ENCODE results near the gene ATAD5. TPM values are rescaled to one million over a fixed set of nuclear protein-coding genes. Genes with fewer than 3 reads are reported as not detected.

ATAD5 gene
- total and polyA plus RNA-seq, 2 of the 13 experiments (the other 11 are each of a cell fraction or from before 2014, with no cell fraction given): 1.8 to 10.7 TPM

GRCh38 chr17:30915833-30916611 lies 84.3 kb downstream of the ATAD5 start:
- no peaks in the 10 kb centered on the region for H3K79me2 ChIP-seq (ENCODE audit: insufficient read depth, low read length)
- H3K36me3 ChIP-seq (replicated peaks in 1 of 2; ENCODE audit: control insufficient read depth in 1 of 2, insufficient read depth in 2 of 2, low read length in 2 of 2): no peaks in the 10 kb centered on the region
- in situ Hi-C loops (cut with HindIII; ENCODE audit: extremely low pct_ligation_motif_present, low pct_unique_long_range_greater_than_20kb): no loop called here
- H3K4me3 ChIP-seq (replicated peaks in 1 of 3; ENCODE audit: insufficient read depth in 1 of 3, low read depth in 2 of 3, low read length in 3 of 3): no peak overlapping the region
- peaks cover 0 to 12% of the 10 kb centered on the region in 2 experiments; a peak in 2 of 5 replicates for H3K27me3 ChIP-seq (ENCODE audit: control insufficient read depth in 1 of 2, insufficient read depth in 2 of 2, low read length in 2 of 2)
- ChIA-PET POLR2A (interaction anchor here (0.6 to 1.1 kb wide), 2 partner anchors 9 to 171 kb away, joined by 4 read pairs; partner anchors contain the start of gene TEFM), CTCF (ENCODE audit: low intra/inter-chr PET ratio, low total read pairs) (no interaction called here)
- FAIRE-seq (no peak), ATAC-seq (peak; percentile 91), DNase-seq (ENCODE audit: low spot score) (peak; percentile 52)
- peak overlapping the region; percentile 4 for H3K27ac ChIP-seq (ENCODE audit: extremely low read length, insufficient read depth, low read length)
- no peaks in the 10 kb centered on the region for H3K9me3 ChIP-seq (ENCODE audit: low read length)
- H3K9ac ChIP-seq (ENCODE audit: insufficient read depth, low read depth, low read length): no peak overlapping the region
- peaks cover 32% of the 10 kb centered on the region for H3K4me1 ChIP-seq (ENCODE audit: insufficient read depth, low read length)
- 2% methylated on average over 5 of the region's 5 CpGs for WGBS (ENCODE audit: low lambda C conversion rate)
- H4K20me1 ChIP-seq (ENCODE audit: insufficient read depth, low read length): no peaks in the 10 kb centered on the region
- BruUV-seq (replicated peaks): no TSS peak
- intact Hi-C loops (cut with micrococcal nuclease; ENCODE audit: unreplicated experiment): no loop called here
- no peak overlapping the region for H2AFZ ChIP-seq (ENCODE audit: low read length)
- H3K4me2 ChIP-seq (ENCODE audit: low read depth, low read length): peak overlapping the region; percentile 29
- TF ChIP-seq NR2F1 (CRISPR knock-in tag; IDR thresholded peaks at IDR 0.05): peak in 1 of 2 experiments; percentile 68; a peak in 1 of 4 replicates
- no peak for TF ChIP-seq HES4 (CRISPR knock-in tag; IDR thresholded peaks at IDR 0.05; ENCODE audit: borderline replicate concordance)
- no peak for TF ChIP-seq RXRA (CRISPR knock-in tag; IDR thresholded peaks at IDR 0.05)
- TF ChIP-seq SIN3A (IDR thresholded peaks at IDR 0.05; ENCODE audit: borderline replicate concordance, low read depth, low read length): no peak
- TF ChIP-seq ZNF44 (CRISPR knock-in tag; IDR thresholded peaks at IDR 0.05): no peak
- TF ChIP-seq FOXK1 (CRISPR knock-in tag; IDR thresholded peaks at IDR 0.05; ENCODE audit: borderline replicate concordance, low read depth): peak; percentile 71; the same call in 1 of the 2 replicates
- TF ChIP-seq MYNN (CRISPR knock-in tag; IDR thresholded peaks at IDR 0.05; ENCODE audit: low read depth): no peak
- no peak for TF ChIP-seq MLXIP (CRISPR knock-in tag; IDR thresholded peaks at IDR 0.05; ENCODE audit: borderline replicate concordance)
- TF ChIP-seq ZNF253 (CRISPR knock-in tag; IDR thresholded peaks at IDR 0.05; ENCODE audit: borderline replicate concordance): no peak
- TF ChIP-seq FIP1L1 (IDR thresholded peaks at IDR 0.05; ENCODE audit: borderline replicate concordance, insufficient read depth, low read depth, low read length): no peak
- TF ChIP-seq, protein P1, sequence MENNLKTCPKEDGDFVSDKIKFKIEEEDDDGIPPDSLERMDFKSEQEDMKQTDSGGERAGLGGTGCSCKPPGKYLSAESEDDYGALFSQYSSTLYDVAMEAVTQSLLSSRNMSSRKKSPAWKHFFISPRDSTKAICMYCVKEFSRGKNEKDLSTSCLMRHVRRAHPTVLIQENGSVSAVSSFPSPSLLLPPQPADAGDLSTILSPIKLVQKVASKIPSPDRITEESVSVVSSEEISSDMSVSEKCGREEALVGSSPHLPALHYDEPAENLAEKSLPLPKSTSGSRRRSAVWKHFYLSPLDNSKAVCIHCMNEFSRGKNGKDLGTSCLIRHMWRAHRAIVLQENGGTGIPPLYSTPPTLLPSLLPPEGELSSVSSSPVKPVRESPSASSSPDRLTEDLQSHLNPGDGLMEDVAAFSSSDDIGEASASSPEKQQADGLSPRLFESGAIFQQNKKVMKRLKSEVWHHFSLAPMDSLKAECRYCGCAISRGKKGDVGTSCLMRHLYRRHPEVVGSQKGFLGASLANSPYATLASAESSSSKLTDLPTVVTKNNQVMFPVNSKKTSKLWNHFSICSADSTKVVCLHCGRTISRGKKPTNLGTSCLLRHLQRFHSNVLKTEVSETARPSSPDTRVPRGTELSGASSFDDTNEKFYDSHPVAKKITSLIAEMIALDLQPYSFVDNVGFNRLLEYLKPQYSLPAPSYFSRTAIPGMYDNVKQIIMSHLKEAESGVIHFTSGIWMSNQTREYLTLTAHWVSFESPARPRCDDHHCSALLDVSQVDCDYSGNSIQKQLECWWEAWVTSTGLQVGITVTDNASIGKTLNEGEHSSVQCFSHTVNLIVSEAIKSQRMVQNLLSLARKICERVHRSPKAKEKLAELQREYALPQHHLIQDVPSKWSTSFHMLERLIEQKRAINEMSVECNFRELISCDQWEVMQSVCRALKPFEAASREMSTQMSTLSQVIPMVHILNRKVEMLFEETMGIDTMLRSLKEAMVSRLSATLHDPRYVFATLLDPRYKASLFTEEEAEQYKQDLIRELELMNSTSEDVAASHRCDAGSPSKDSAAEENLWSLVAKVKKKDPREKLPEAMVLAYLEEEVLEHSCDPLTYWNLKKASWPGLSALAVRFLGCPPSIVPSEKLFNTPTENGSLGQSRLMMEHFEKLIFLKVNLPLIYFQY (CRISPR knock-in tag; IDR thresholded peaks at IDR 0.05; ENCODE audit: borderline replicate concordance): no peak
- no peak for TF ChIP-seq SNAI1 (CRISPR knock-in tag; IDR thresholded peaks at IDR 0.05; ENCODE audit: borderline replicate concordance)
- peak; percentile 84 for TF ChIP-seq ONECUT2 (CRISPR knock-in tag; IDR thresholded peaks at IDR 0.05)
- TF ChIP-seq TFAP4 (IDR thresholded peaks at IDR 0.05; ENCODE audit: borderline replicate concordance, low read depth): peak; percentile 92

Data from HepG2 (cell line).